RPMI8226 (cell line): ENCODE measurements around the gene TRRAP.

Experiments
- DNase-seq: peaks from one replicate; pipeline ENCODE4 v3.0.0-alpha.2; 2015

The TRRAP gene

GRCh38 chr7:99008921-99009530 lies 130.7 kb downstream of the TRRAP start:
- DNase-seq: no peak

- DNase-seq: no peak
These were observed 131.9 kb downstream of the TRRAP start for GRCh38 chr7:99010281-99010680.

- DNase-seq: no peak
These were observed 133.0 kb downstream of the TRRAP start for GRCh38 chr7:99011341-99011705.

GRCh38 chr7:99011706-99012404 lies 133.5 kb downstream of the TRRAP start:
- no peak for DNase-seq

- no peak for DNase-seq
These were observed 134.4 kb downstream of the TRRAP start for GRCh38 chr7:99012722-99013121.

GRCh38 chr7:99013266-99014112 lies 135.2 kb downstream of the TRRAP start:
- no peak for DNase-seq

GRCh38 chr7:99014113-99014985 lies 136.0 kb downstream of the TRRAP start:
- no peak for DNase-seq

- no peak for DNase-seq
These were observed 137.9 kb downstream of the TRRAP start for GRCh38 chr7:99016196-99016595.

- no peak for DNase-seq
These were observed 141.4 kb downstream of the TRRAP start for GRCh38 chr7:99019523-99020412.

- DNase-seq: no peak
These were observed 142.0 kb downstream of the TRRAP start for GRCh38 chr7:99020413-99020715.

GRCh38 chr7:99021941-99022560 lies 143.7 kb downstream of the TRRAP start:
- no peak for DNase-seq

- DNase-seq: no peak
These were observed 145.7 kb downstream of the TRRAP start for GRCh38 chr7:99024066-99024465.

GRCh38 chr7:99027241-99027640 lies 148.9 kb downstream of the TRRAP start:
- no peak for DNase-seq

GRCh38 chr7:99027841-99028240 lies 149.5 kb downstream of the TRRAP start:
- no peak for DNase-seq

- DNase-seq: no peak
These were observed 150.1 kb downstream of the TRRAP start for GRCh38 chr7:99028261-99028973.

GRCh38 chr7:99029466-99030435 lies 151.4 kb downstream of the TRRAP start:
- no peak for DNase-seq

GRCh38 chr7:99030457-99030856 lies 152.1 kb downstream of the TRRAP start:
- no peak for DNase-seq

GRCh38 chr7:99030951-99031350 lies 152.6 kb downstream of the TRRAP start:
- DNase-seq: no peak

GRCh38 chr7:99031496-99031895 lies 153.2 kb downstream of the TRRAP start:
- DNase-seq: no peak

GRCh38 chr7:99032928-99033327 lies 154.6 kb downstream of the TRRAP start:
- DNase-seq: no peak
